IMR-90 (cell line): ENCODE results near the gene RAB40C. TPM values are rescaled to one million over a fixed set of nuclear protein-coding genes. Genes with fewer than 3 reads are reported as not detected.

Source experiments
- ATAC-seq: fragments of 200-7000 bp; cut with Tn5 transposase; 2 replicates; pipeline ENCODE4 v1.9.1; 2020; ENCODE audit warnings: low read depth, mild to moderate bottlenecking, moderate library complexity
- BruUV-seq: library from RNA; stranded (reverse); fragments of 400-500 nt; replicated peaks from 2 replicates; lab custom pipeline; 2021; lab: Mats Ljungman, UMichigan
- CTCF ChIA-PET: fragments of 300-600 bp; formaldehyde crosslinking; extraction: SDS; loops from one replicate; lab custom pipeline; 2021; ENCODE audit warnings: antibody characterized with exemption; lab: Yijun Ruan, JAX
- POLR2A ChIA-PET: fragments of 300-600 bp; sonication (Branson Sonifier 250); formaldehyde crosslinking; loops from one replicate; lab custom pipeline; 2022; ENCODE audit warnings: antibody characterized with exemption; ENCODE audit not compliant: unreplicated experiment; lab: Charles Lee
- DNase-seq: peaks from one replicate; pipeline ENCODE4 v3.0.0; 2013
- H2AFZ ChIP-seq: replicated peaks from 2 replicates; pipeline ENCODE3; 2013; ENCODE audit warnings: low read length, mild to moderate bottlenecking; ENCODE audit not compliant: poor library complexity
- H2AK5ac ChIP-seq: 2 replicates; pipeline ENCODE4 v1.6.1; 2013; ENCODE audit warnings: low read depth, low read length, inconsistent platforms
- H2AK9ac ChIP-seq: replicated peaks from 2 replicates; pipeline ENCODE3; 2013; ENCODE audit warnings: mild to moderate bottlenecking, low read depth, low read length, moderate library complexity; ENCODE audit not compliant: poor library complexity
- H2BK120ac ChIP-seq: 2 replicates; pipeline ENCODE4 v1.6.1; 2013; ENCODE audit warnings: low read depth, low read length, inconsistent platforms
- H2BK15ac ChIP-seq: 3 replicates; pipeline ENCODE4 v1.6.1; 2013; ENCODE audit warnings: low read depth, low read length, inconsistent platforms
- H2BK20ac ChIP-seq: 2 replicates; pipeline ENCODE4 v1.6.1; 2013; ENCODE audit warnings: low read depth, mild to moderate bottlenecking, inconsistent platforms, low read length, moderate library complexity
- H2BK5ac ChIP-seq: 2 replicates; pipeline ENCODE4 v1.6.1; 2013; ENCODE audit warnings: mild to moderate bottlenecking, low read depth, low read length, inconsistent platforms; ENCODE audit not compliant: poor library complexity, severe bottlenecking
- H3K14ac ChIP-seq: replicated peaks from 2 replicates; pipeline ENCODE4 v1.6.1; 2013; ENCODE audit warnings: low read depth, low read length, inconsistent platforms
- H3K18ac ChIP-seq: 2 replicates; pipeline ENCODE4 v1.6.1; 2013; ENCODE audit warnings: low read depth, low read length, control low read depth
- H3K23ac ChIP-seq: 2 replicates; pipeline ENCODE4 v1.6.1; 2013; ENCODE audit warnings: low read depth, low read length, inconsistent platforms
- H3K27ac ChIP-seq: 2 replicates; pipeline ENCODE4 v1.5.1; 2013; ENCODE audit warnings: mild to moderate bottlenecking, control low read depth, low read length; ENCODE audit not compliant: insufficient read depth
- H3K27me3 ChIP-seq: 2 replicates; pipeline ENCODE4 v1.6.1; 2013; ENCODE audit warnings: low read length; ENCODE audit not compliant: control insufficient read depth, insufficient read depth
- H3K36me3 ChIP-seq: 2 replicates; pipeline ENCODE4 v1.6.1; 2013; ENCODE audit warnings: low read length, mixed read lengths; ENCODE audit not compliant: control insufficient read depth, insufficient read depth
- H3K4ac ChIP-seq: 2 replicates; pipeline ENCODE4 v1.6.1; 2013; ENCODE audit warnings: low read depth, low read length, inconsistent platforms
- H3K4me1 ChIP-seq: 2 replicates; pipeline ENCODE4 v1.6.1; 2013; ENCODE audit warnings: low read length, mixed read lengths; ENCODE audit not compliant: control insufficient read depth, insufficient read depth
- H3K4me2 ChIP-seq: 2 replicates; pipeline ENCODE4 v1.6.1; 2013; ENCODE audit warnings: low read depth, mild to moderate bottlenecking, control low read depth, low read length, moderate library complexity
- H3K4me3 ChIP-seq: 2 replicates; pipeline ENCODE4 v1.5.1; 2013; ENCODE audit warnings: low read depth, mild to moderate bottlenecking, control low read depth, low read length, moderate library complexity; ENCODE audit not compliant: insufficient read depth
- H3K56ac ChIP-seq: 2 replicates; pipeline ENCODE4 v1.6.1; 2013; ENCODE audit warnings: low read length, inconsistent platforms; ENCODE audit not compliant: insufficient read depth; ENCODE audit errors: extremely low read depth
- H3K79me1 ChIP-seq, 2 experiments: 2 replicates each; pipeline ENCODE4 v1.6.1; 2013; ENCODE audit warnings: low read length in 2 of 2, inconsistent platforms in 1 of 2, low read depth in 1 of 2
- H3K9ac ChIP-seq: 2 replicates; pipeline ENCODE4 v1.6.1; 2013; ENCODE audit warnings: low read depth, low read length, control low read depth
- H3K9me1 ChIP-seq: 2 replicates; pipeline ENCODE4 v1.6.1; 2013; ENCODE audit warnings: low read length, inconsistent platforms; ENCODE audit not compliant: insufficient read depth
- H3K9me3 ChIP-seq: 2 replicates; pipeline ENCODE4 v1.6.1; 2013; ENCODE audit warnings: low read length; ENCODE audit not compliant: control insufficient read depth, insufficient read depth
- H4K20me1 ChIP-seq: 2 replicates; pipeline ENCODE4 v1.6.1; 2013; ENCODE audit warnings: low read length, inconsistent platforms; ENCODE audit not compliant: insufficient read depth
- H4K5ac ChIP-seq: 2 replicates; pipeline ENCODE4 v1.6.1; 2013; ENCODE audit warnings: mild to moderate bottlenecking, low read depth, low read length, control low read depth
- H4K8ac ChIP-seq, 2 experiments: 2 replicates each; pipeline ENCODE4 v1.6.1; 2013; ENCODE audit warnings: low read depth in 2 of 2, low read length in 2 of 2, control low read depth in 1 of 2, inconsistent platforms in 1 of 2
- H4K91ac ChIP-seq: 2 replicates; pipeline ENCODE4 v1.6.1; 2013; ENCODE audit warnings: low read depth, low read length, inconsistent platforms; ENCODE audit not compliant: insufficient read depth
- CEBPB ChIP-seq: IDR thresholded peaks from 2 replicates; pipeline ENCODE4 v1.6.1; 2012; ENCODE audit warnings: low read depth, low read length, improper control_type of control experiment
- CHD1 ChIP-seq: IDR thresholded peaks from 2 replicates; pipeline ENCODE4 v1.6.1; 2012; ENCODE audit warnings: low read depth, low read length, improper control_type of control experiment
- CTCF ChIP-seq: conservative IDR thresholded peaks from 2 replicates; pipeline ENCODE4 v1.5.1; 2012; ENCODE audit warnings: mild to moderate bottlenecking, low read depth, low read length, improper control_type of control experiment
- ELK1 ChIP-seq: fragments of 150-350 bp; IDR thresholded peaks from 2 replicates; pipeline ENCODE4 v1.6.1; 2016; ENCODE audit warnings: low read depth, mild to moderate bottlenecking, low read length, moderate library complexity, borderline replicate concordance
- FOS ChIP-seq: fragments of 150-350 bp; IDR thresholded peaks from 2 replicates; pipeline ENCODE4 v1.6.1; 2016; ENCODE audit warnings: low read depth, low read length
- MAFK ChIP-seq: IDR thresholded peaks from 2 replicates; pipeline ENCODE4 v1.6.1; 2012; ENCODE audit warnings: low read depth, low read length, improper control_type of control experiment
- MAZ ChIP-seq: IDR thresholded peaks from 2 replicates; pipeline ENCODE4 v1.6.1; 2012; ENCODE audit warnings: low read depth, mild to moderate bottlenecking, low read length, improper control_type of control experiment, moderate library complexity, borderline replicate concordance
- MXI1 ChIP-seq: IDR thresholded peaks from 2 replicates; pipeline ENCODE4 v1.6.1; 2012; ENCODE audit warnings: low read depth, mild to moderate bottlenecking, low read length, moderate library complexity, borderline replicate concordance
- USF2 ChIP-seq: fragments of 150-350 bp; IDR thresholded peaks from 2 replicates; pipeline ENCODE4 v1.6.1; 2017; ENCODE audit warnings: mild to moderate bottlenecking, antibody characterized with exemption, low read length, low read depth
- WGBS, 2 experiments: methylation state at CpG; one replicate each; pipeline versions ENCODE4 v1.1.5 to v1.1.7; 2013; ENCODE audit warnings: missing lambda C conversion rate in 2 of 2; ENCODE audit not compliant: insufficient read length in 1 of 2; ENCODE audit errors: extremely low coverage in 2 of 2; 5-methylcytosine and 5-hydroxymethylcytosine counted together
- dilution Hi-C: fragments of 300-500 bp; cut with HindIII; formaldehyde crosslinking; loops from one replicate; pipeline ENCODE4 v1.14.3; 2018; ENCODE audit warnings: low sequenced_read_pairs; ENCODE audit not compliant: unreplicated experiment
- in situ Hi-C: fragments of 300-500 bp; cut with MboI; formaldehyde crosslinking; loops from 3 replicates; pipeline ENCODE4 v1.14.3; 2019; ENCODE audit warnings: low sequenced_read_pairs, inconsistent platforms, mixed read lengths
- intact Hi-C: fragments of 100-400 bp; cut with micrococcal nuclease; formaldehyde crosslinking; loops from 2 replicates; pipeline ENCODE4 v1.10.0; 2022
- polyA plus RNA-seq, 3 experiments: library from polyadenylated mRNA; depleted of rRNA; stranded (reverse); fragments of >200 nt; gene quantifications; 2 replicates each; pipeline ENCODE4 v1.2.3, GENCODE V29; 2012; ENCODE audit warnings: low replicate concordance in 1 of 3
- total RNA-seq: library from RNA; depleted of rRNA; stranded (reverse); fragments of >200 nt; gene quantifications from 2 replicates; pipeline ENCODE4 v1.2.3, GENCODE V29; 2012

The RAB40C gene
- total and polyA plus RNA-seq, 2 of the 4 experiments (the other 2 are of a cell fraction) = 6.8 to 13.7 TPM

GRCh38 chr16:673399-673991 lies 83.6 kb downstream of the RAB40C start:
- Histone ChIP-seq H3K4ac (no peak overlapping the region), H2AK5ac (no peak overlapping the region), H4K5ac (no peak overlapping the region), H3K14ac (no peak overlapping the region), H3K4me2 (no peak overlapping the region), H3K56ac (no peak overlapping the region), H3K23ac (no peak overlapping the region), H3K27ac (no peak overlapping the region), H3K4me1 (peaks cover 14% of the 10 kb centered on the region), H3K4me3 (no peak overlapping the region), H3K18ac (no peak overlapping the region), H3K36me3 (peaks cover 47% of the 10 kb centered on the region), H4K20me1 (peaks cover 26% of the 10 kb centered on the region), H2AFZ (no peak overlapping the region), H2BK5ac (peak overlapping the region; percentile 1), H4K91ac (no peak overlapping the region), H3K27me3 (no peaks in the 10 kb centered on the region), H4K8ac (no peak overlapping the region), H2AK9ac (no peak overlapping the region), H3K9me3 (no peaks in the 10 kb centered on the region), H3K79me1 (peaks cover 0 to 36% of the 10 kb centered on the region in 2 experiments; a peak in 1 of 4 replicates), H2BK120ac (no peak overlapping the region), H3K9ac (no peak overlapping the region), H2BK15ac (no peak overlapping the region), H2BK20ac (no peak overlapping the region), H3K9me1 (no peaks in the 10 kb centered on the region; the same call in 1 of the 2 replicates)
- 90% methylated on average over 10 of the region's 18 CpGs; no CpG with 5 or more reads in 1 of the 2 experiments for WGBS, 2 experiments
- in situ Hi-C loops (no loop called here), dilution Hi-C loops (no loop called here), intact Hi-C loops (no loop called here)
- CTCF ChIA-PET = no interaction called here
- TF ChIP-seq CTCF (no peak), MXI1 (no peak), FOS (no peak), ELK1 (no peak), USF2 (no peak), CHD1 (no peak), MAFK (no peak), CEBPB (no peak), MAZ (no peak)
- DNase-seq (no peak), ATAC-seq (no peak)
- no TSS peak for BruUV-seq
- POLR2A ChIA-PET = no interaction called here
